Measurements from ENCODE around the gene CISD1. TPM values are rescaled to one million over a fixed set of nuclear protein-coding genes. Genes with fewer than 3 reads are reported as not detected.

The CISD1 gene
- total RNA-seq, 1 experiment from 2014 or later = 44.6 TPM

DNA sequence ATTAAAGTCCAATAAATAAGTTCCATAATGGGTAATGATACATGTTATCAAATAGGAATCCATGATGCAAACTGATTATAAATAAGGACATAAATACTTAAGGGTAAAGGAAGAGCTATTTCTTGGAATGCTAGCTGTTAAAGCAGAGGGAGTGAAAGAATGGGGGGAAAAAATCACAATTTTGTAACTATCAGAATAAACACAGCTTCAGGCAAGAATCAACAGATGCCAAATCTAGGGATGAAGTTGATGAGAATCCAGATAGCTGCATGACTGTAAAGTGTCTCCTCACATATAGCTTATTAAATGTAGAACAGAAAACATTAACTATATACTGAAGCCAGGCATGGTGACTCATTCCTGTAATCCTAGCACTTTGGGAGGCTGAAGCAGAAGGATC lies 6.2 kb upstream of the CISD1 start:
- in situ Hi-C loops (cut with HindIII; ENCODE audit: low sequenced_read_pairs) = no loop called here
- DNase-seq (ENCODE audit: low spot score) = no peak

DNA sequence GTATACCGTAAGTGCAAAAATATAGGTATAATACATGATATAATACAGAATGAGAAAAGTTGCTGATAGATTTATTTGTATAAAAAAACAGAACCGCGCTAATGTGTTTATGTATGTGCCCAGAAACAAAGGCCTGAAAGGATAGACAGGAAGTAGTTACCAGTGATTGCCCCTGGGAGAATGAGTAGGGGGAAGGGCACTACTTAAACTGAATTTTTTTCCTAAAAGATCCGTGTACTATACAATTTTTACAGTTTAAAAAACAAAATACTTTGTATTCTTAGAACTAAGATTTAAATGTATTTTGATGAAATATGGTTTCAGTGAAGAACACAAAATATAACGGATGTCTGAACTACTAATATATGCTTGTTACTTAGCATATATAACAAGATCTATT lies 4.2 kb upstream of the CISD1 start:
- DNase-seq (ENCODE audit: low spot score) = no peak
- in situ Hi-C loops (cut with HindIII; ENCODE audit: low sequenced_read_pairs) = no loop called here

DNA sequence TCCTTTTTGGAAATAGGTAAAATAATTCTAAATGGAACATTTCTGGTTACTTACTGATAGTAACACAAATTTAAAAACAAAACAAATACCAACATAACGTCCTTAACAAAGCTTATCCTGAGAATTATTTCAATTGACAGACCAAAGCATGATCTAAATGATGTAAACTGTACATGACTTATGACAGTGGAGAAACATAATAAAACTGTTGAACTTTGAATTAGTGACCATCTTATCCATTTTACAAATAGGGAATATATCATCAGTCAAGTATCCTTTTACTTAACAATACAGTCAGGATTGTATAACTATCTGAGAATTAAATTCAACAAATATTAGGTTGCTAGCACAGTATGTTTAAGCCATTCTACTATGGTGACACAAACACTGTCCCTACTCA lies 3.7 kb upstream of the CISD1 start:
- no peak for DNase-seq (ENCODE audit: low spot score)
- in situ Hi-C loops (cut with HindIII; ENCODE audit: low sequenced_read_pairs) = no loop called here

DNA sequence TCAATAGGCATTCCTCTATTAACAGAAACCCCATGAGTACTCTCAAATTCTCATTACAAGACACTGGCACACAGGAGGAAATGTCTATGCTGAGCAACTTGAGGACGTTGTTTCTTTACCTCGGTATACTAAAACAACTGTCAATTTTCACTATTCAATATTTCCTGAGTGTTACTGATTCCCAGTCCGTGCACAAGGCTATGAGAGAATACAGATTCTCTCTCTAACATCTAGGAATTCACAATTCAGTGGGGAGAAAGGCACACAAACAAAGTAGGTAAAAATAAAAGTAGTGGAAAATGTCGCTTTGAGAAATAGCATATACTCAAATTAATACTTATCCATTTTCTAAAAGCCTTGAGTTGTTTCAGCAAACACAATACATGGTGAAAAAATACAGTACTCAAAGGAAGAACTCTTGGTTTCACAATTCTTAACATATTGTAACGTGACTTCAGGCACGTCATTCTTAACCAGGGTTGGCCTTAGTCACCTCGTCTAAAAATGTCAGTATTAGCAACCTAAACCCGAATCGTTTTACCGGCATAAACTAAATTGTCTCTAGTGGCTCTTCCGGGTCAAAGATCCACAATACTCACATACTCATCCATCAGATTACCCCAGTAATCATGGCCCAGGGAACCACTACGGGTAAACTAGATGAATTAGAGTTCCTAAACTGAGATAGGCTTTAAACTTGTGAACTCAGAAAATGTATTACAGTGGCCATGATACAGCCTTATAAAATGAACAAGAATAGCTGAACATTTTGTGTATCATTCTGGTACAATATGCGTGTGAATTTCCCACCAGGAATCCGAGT lies 2.7 kb upstream of the CISD1 start:
- in situ Hi-C loops (cut with HindIII; ENCODE audit: low sequenced_read_pairs) = no loop called here
- peak; percentile 39 for DNase-seq (ENCODE audit: low spot score)

DNA sequence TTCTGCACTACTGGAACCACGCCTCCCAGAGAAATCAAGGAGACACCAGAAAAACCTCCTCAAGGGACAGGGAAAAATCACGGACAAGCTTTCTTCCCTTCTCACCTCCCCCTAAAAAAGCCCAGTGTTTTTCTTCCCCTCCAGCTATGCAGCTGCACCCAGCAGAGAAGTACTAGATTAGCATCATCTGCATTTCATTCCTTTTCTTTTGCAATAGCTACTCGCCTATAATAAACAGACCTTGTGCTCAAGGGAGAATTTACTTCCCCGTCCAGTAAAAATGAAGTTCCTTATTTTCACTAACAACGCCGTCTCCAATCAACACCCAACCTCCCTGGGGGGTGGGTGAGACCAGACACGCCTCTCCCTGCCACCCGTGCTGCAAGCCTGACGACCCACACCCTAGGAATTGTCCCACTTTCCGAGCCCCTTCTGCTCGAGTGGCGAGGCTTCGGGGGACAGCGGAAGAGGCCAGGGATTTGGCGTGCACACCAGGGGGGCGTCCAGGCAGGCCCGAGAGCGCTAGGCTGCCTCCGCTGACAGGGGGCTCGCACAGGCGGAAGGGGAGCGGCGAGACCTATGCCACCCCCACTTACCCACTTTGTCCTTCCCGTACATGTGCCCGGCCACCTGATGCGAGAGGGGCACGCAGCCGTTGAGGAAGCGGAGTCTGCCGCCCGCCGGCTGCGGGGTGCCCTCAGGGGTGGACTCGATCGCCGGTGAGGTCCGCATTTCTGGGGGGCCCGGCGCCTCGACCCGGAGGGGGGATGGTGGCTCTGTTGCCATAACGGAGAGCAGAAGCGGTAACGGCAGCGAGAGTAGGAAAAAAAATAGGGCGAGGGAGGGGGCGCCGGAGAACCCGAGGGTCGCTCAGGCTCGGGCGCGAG lies 1.9 kb upstream of the CISD1 start:
- peak; percentile 51 for DNase-seq (ENCODE audit: low spot score)
- in situ Hi-C loops (cut with HindIII; ENCODE audit: low sequenced_read_pairs) = no loop called here

DNA sequence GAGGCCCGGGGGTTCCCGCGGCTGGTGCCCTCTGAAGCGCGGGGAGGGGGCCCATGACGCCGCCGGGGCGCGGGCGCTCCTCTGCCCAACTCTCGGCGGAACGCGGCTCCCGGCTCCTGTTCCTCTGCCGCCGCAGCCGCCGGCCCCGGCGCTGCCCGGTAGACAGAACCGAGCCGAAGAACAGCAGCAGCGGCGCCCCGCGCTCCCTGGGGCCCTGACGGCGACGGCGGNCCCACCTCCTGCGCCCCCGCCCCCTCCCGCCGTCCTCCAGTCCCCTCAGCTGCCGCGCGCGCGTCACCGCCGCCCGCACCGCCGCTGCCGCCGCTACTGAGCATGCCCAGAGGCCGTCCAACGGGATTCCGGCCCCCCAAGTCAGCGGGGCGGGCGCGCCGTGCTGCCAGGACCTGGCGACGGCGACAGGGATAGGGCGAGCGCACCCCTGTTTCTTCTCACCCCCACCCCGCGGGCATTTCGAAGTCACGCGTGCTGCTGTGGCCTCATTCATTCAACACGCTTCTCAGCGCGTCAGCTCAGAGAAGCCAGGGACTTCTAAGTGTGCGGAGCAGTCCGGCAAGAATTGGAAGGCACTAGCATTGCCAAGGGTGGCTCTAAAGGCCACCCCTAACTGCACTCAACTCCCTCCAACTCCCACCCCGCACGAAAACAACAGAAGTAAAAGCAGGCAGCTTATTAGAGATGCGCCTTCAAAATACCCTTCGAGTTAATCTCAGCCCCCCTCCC lies 1.1 kb upstream of the CISD1 start, which contains the start of gene IPMK:
IPMK (minus strand) TSS at position 182 of the 741 bp plus-strand sequence. CDS start 283 bp downstream, outside the sequence.
- in situ Hi-C loops (cut with HindIII; ENCODE audit: low sequenced_read_pairs) = no loop called here
- DNase-seq (ENCODE audit: low spot score) = peak; percentile 90

DNA sequence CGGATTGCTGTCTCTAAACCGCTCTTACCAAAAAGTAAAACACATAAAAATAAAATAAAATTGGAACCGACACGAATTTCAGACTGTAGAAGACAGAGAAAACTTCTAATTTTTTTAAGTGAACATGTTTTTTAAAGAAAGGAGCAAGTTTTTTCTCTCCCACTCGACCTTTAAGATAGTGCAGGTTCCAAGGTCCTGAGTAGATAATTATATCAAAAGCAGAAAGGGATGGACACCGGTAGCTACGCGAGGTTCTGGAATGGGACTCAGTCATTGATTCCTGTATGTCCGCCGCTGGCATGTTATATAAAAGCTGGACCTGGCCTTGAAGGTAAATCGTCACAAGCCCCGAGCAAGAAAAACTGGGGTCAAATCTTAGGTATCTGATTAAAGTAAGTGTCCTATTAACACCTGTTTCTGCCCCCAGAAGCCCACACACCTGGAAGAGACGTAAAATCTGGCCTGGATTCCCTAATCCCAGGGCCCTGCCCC lies 462 bp upstream of the CISD1 start:
- DNase-seq (ENCODE audit: low spot score) = no peak
- in situ Hi-C loops (cut with HindIII; ENCODE audit: low sequenced_read_pairs) = no loop called here

DNA sequence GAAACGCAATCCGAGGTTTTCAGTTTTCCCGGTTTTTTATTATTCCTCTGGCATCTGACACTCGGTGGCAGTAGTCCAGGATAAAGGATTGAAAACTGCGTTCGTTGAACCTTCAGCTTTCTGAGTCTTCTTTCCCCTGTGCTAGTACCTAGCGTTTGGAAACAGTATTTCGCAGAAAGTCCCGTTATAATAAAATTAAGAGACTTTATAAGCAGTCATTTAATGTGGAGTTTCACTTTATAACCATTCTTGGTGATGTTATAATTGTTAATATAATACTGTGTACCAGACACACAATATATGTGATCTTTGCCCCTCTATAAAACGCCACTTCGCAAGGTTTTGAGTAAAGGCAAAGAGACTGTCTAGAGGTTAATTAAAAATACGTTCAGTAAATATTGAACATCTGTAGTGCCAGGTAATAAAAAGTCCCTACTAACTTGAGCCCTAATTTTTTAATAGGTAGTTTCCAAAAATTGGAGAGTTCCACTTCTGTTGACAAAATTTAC lies 874 bp downstream of the CISD1 start:
- no peak for DNase-seq (ENCODE audit: low spot score)
- in situ Hi-C loops (cut with HindIII; ENCODE audit: low sequenced_read_pairs) = no loop called here

DNA sequence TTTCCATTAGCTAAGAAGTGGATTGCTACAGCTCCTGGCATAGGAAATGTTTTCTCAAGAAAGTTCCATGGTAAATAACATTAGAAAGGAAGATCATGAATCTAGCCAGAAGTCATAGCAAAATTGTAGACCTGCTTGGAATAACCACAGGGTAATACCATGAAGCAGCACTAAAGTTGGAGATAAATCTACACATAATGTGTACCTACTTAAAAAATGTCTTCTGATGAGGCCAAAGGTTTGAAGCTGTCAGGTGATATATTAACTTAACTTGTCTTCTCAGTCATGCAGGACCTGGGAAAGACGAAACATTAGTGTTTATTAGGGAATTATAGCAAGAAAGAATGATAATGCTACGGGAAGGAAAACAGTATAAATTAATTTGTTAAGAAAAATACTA lies 6.3 kb downstream of the CISD1 start:
- in situ Hi-C loops (cut with HindIII; ENCODE audit: low sequenced_read_pairs) = no loop called here
- DNase-seq (ENCODE audit: low spot score) = no peak

DNA sequence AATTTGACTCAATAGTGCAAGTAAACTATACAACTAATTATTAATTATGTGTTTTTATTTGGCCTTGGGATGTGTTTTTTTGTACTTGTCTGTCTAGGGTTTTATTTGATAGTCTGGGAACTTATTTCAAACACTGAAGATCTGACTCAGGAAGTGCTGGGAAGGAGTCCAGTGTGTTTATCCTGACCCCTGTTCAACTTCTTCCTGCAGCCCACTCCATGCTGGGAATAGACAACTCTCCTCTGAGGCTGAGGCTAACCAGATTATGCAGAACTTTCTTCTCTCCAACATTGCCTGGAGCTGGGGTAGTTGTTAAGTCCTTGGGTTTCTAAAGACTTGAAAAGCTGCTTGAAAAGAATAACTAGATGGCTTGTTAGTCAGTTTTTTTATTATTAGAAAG lies 6.9 kb downstream of the CISD1 start:
- in situ Hi-C loops (cut with HindIII; ENCODE audit: low sequenced_read_pairs) = no loop called here
- no peak for DNase-seq (ENCODE audit: low spot score)

DNA sequence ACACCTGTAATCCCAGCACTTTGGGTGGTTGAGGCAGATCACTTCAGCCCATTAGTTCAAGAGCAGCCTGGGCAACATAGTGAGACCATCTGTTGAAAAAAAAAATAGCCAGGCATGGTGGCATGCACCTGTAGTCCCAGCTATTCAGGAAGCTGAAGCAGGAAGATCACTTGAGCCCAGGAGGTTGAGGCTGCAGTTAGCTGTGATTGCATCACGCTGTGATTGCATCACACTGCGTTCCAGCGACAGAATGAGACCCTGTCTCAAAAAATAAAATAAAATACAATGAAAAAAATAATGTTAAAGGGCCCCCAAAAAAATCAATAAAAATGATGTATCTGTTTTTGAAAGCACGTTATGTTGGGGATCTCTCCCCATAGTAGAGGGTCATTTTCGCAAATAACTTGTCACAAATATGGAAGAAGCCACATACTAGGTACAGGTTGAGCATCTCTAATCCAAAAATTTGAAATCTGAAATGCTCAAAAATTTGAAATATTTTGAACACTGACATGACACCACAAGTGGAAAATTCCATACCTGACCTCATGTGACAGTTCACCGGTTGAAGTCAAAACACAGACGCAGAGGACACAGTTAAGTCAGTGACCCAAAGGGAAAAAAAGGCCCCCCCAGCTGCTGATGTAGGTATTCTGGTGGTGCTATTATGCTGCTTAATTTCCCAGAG lies 9.5 kb downstream of the CISD1 start:
- in situ Hi-C loops (cut with HindIII; ENCODE audit: low sequenced_read_pairs) = no loop called here
- DNase-seq (ENCODE audit: low spot score) = no peak

DNA sequence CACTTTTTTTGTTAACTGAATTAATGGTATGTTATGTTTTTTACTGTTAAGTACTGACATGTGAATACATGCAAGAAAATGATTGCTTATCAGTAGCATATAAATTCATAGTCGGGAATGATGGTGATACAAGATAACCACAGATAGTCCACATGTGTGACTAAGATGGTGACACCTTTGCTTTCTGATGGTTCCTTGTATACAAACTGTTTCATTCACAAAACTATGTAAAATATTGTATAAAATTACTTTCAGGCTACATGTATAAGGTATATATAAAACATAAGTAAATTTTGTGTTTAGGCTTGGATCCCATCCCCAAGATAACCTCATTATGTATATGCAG lies 10.0 kb downstream of the CISD1 start:
- in situ Hi-C loops (cut with HindIII; ENCODE audit: low sequenced_read_pairs) = no loop called here
- DNase-seq (ENCODE audit: low spot score) = no peak

DNA sequence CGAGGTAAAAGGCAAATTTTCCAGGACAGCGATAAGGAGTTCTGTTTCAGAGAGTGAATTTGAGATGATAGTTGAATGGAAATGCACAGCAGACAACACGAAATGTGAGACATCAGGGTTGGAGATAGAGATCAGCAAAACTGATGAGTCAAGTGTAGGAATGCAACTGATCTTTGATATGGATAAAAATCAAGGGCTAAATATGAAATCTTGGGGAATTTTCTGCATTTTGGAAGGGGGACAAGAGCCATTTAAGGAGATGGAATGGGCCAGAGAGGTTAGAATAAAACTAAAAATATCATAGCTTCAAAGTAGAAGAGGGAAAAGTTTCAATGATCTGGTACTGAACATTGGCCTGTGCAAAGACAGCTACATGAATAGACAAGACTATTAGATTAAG lies 11.5 kb downstream of the CISD1 start:
- DNase-seq (ENCODE audit: low spot score) = no peak
- in situ Hi-C loops (cut with HindIII; ENCODE audit: low sequenced_read_pairs) = no loop called here

DNA sequence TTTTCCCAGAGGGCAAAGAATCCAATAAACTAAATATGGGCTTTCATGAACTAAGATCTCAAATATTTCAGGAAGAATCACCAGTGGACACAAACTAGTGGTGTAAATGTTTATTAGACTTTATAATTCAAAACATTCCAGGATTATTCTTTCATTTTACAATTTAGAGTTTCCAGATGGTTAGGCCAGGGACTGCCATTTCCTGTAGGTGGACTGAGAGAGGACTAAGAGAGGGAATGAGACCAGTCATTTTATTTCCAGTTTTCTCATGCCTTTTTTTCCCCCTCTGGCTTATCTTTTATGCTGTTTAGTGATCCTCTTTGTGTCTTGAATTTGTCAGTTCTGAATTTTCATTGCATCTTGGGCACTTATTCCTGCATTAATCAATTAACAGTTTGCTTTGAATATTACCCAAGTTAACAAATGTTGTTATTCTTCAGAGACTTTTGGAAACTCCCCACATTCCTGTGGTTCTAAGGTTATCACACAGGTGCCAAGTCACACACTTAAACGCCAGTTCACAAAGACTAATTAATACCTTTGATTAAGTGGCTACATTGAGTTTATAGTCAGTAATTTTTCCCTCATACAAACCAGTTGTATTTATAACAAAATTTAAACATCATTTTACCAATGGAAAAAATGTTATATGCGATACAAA lies 12.3 kb downstream of the CISD1 start:
- in situ Hi-C loops (cut with HindIII; ENCODE audit: low sequenced_read_pairs) = no loop called here

DNA sequence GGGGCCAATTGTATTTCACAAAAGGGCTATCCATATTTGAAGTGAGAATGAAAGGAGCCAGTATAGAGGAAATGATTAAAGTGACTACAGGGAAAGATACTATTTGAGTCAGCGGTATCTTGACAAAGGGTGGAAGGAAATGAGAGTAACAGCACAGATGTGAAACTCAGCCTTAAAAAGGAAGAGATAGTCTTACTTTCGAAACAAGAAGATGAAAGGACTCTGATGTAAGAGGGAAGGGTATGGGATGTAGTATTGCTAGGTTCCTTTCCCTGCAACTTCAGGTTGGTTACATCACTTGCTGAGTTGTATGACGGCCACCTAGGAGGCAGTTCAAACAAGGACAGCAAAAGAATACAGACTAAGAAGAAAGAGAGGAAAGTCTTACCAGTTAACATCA lies 13.7 kb downstream of the CISD1 start:
- in situ Hi-C loops (cut with HindIII; ENCODE audit: low sequenced_read_pairs) = no loop called here
- DNase-seq (ENCODE audit: low spot score) = no peak

More for the DNA sequence above, 12.3 kb downstream of the CISD1 start:
- no peak for DNase-seq (ENCODE audit: low spot score)

DNA sequence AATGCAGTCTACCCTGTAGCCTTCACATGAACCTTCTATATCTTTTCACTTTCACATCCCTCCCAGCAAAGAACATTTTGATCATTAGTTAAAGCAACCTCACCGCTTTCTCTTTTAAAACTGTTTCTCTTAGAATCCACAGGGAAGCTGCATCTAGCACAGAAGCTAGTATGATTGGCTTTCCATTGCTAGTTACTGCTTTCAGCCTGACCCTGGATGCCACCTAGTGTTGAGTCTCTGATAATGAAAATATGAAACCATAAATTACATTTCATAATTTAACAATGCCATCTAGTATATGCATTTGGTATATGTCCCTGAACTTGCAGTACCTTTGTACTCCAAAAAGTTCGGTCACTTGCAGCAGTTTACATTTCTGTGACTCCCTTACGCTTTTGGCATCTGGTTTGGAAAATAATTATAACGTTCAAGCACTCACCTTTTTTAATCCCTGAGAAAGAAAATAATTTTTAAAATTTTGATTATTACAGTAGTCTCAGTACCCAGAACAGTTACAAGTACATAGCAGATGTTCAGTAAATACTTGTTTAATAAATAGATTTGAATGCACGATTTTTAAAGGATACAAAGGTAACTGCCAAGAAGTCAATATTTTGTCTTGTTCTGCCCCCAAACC lies 22.7 kb downstream of the CISD1 start:
- peak; percentile 64 for DNase-seq (ENCODE audit: low spot score)
- in situ Hi-C loops (cut with HindIII; ENCODE audit: low sequenced_read_pairs) = no loop called here

DNA sequence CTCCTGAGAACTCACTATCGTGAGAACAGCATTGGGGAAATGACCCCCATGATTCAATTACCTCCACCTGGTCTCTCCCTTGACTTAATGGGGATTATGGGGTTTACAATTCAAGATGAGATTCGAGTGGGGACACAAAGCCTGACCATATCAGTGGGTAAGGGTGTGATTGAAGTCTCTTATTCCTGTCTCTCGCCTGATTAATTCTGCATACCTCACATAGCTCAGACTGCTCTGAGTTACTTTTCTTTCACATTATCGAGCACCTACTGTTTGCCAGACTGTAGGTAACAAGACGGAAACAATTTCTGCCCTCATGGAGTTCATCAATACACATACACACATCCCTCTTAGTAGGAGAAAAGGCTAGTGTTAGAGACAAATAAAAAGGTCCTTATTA lies 25.0 kb downstream of the CISD1 start:
- no peak for DNase-seq (ENCODE audit: low spot score)
- in situ Hi-C loops (cut with HindIII; ENCODE audit: low sequenced_read_pairs) = no loop called here

DNA sequence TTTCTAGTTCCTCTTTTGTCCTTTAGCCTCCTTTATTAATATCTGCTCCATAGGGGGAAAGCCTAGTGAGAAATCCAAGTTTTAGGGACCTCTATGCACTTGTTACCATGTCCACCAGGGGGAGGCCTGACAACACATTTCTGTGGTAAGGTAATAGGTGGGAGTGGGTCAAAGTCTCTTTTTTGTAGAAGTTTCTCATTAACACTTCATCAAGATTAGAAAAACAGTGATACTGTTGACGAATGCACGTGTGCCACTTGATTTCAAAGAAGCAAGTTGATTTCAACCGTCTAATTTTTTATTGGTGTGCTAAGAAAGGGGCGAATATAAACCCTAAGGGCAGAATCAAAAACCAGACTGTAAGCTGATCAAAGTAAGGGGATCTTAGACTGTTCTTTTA lies 30.6 kb downstream of the CISD1 start:
- peak; percentile 22 for DNase-seq (ENCODE audit: low spot score)
- in situ Hi-C loops (cut with HindIII; ENCODE audit: low sequenced_read_pairs) = no loop called here

All from G401 (cell line).